Endothelial cell (in vitro differentiated cells): ENCODE results near the gene HES3. TPM values are rescaled to one million over a fixed set of nuclear protein-coding genes. Genes with fewer than 3 reads are reported as not detected.

Experiments used
- DNase-seq: peaks from one replicate; pipeline ENCODE4 v3.0.0; 2021; ENCODE audit warnings: low spot score
- H3K27ac Mint-ChIP-seq: one replicate; pipeline ENCODE4 v1.8.0; 2021; ENCODE audit warnings: mixed read lengths, inconsistent platforms; ENCODE audit not compliant: unreplicated experiment
- H3K27me3 Mint-ChIP-seq: one replicate; pipeline ENCODE4 v1.8.0; 2021; ENCODE audit warnings: mild to moderate bottlenecking, moderate library complexity, mixed read lengths, inconsistent platforms; ENCODE audit not compliant: unreplicated experiment
- H3K36me3 Mint-ChIP-seq: one replicate; pipeline ENCODE4 v1.8.0; 2021; ENCODE audit warnings: mild to moderate bottlenecking, low read depth, mixed read lengths, inconsistent platforms; ENCODE audit not compliant: unreplicated experiment
- H3K4me1 Mint-ChIP-seq: one replicate; pipeline ENCODE4 v1.8.0; 2021; ENCODE audit warnings: mild to moderate bottlenecking, mixed read lengths, inconsistent platforms; ENCODE audit not compliant: unreplicated experiment
- H3K4me3 Mint-ChIP-seq: one replicate; pipeline ENCODE4 v1.8.0; 2021; ENCODE audit warnings: mild to moderate bottlenecking, mixed read lengths, inconsistent platforms; ENCODE audit not compliant: unreplicated experiment
- H3K9me3 Mint-ChIP-seq: one replicate; pipeline ENCODE4 v1.8.0; 2021; ENCODE audit warnings: mixed read lengths, inconsistent platforms; ENCODE audit not compliant: unreplicated experiment
- CTCF ChIP-seq: fragments of 200-600 bp; sonication (generic); IDR thresholded peaks from one replicate; pipeline ENCODE4 v1.5.0; 2021; ENCODE audit warnings: antibody characterized with exemption; ENCODE audit not compliant: unreplicated experiment
- long read RNA-seq: library from polyadenylated mRNA; unstranded; transcript quantifications from one replicate; pipeline ENCODE4 v2.0.0, GENCODE V29; 2020; ENCODE audit not compliant: unreplicated experiment
- total RNA-seq: library from RNA; stranded (reverse); fragmentation: NEBNext Ultra II Directional; extraction: Animal tissue kit (Norgen Biotek cat#: 25700); gene quantifications from one replicate; pipeline ENCODE4 v1.2.1, GENCODE V29; 2021; ENCODE audit not compliant: unreplicated experiment

Gene HES3
- total RNA-seq = not detected
- long read RNA-seq = 0 reads

- Mint-ChIP-seq H3K27me3 (peaks cover 26% of the 10 kb centered on the region), H3K4me3 (no peak within 1 kb of the TSS), H3K4me1 (peaks cover 12% of the 10 kb centered on the region), H3K36me3 (no peaks in the 10 kb centered on the region), H3K9me3 (no peaks in the 10 kb centered on the region), H3K27ac (no peak within 1 kb of the TSS)
- TF ChIP-seq CTCF = no peak
- no peak for DNase-seq
These were observed at the start of gene HES3 for GRCh38 chr1:6243993-6244392. Gene HES3, plus strand, starts transcription at chr1:6244179. Its CDS starts 187 bp downstream, at chr1:6244366.

- Mint-ChIP-seq H3K27me3 (peaks cover 3% of the 10 kb centered on the region), H3K36me3 (peaks cover 15% of the 10 kb centered on the region), H3K27ac (peak overlapping the region; percentile 89), H3K4me3 (peak overlapping the region; percentile 94), H3K4me1 (peaks cover 25% of the 10 kb centered on the region), H3K9me3 (no peaks in the 10 kb centered on the region)
- no peak for TF ChIP-seq CTCF
- no peak for DNase-seq
These were observed 46.1 kb upstream of the HES3 start for GRCh38 chr1:6197746-6198427.

GRCh38 chr1:6198646-6199297 lies 45.2 kb upstream of the HES3 start:
- Mint-ChIP-seq H3K4me3 (peak overlapping the region; percentile 94), H3K36me3 (peaks cover 13% of the 10 kb centered on the region), H3K9me3 (no peaks in the 10 kb centered on the region), H3K27me3 (peaks cover 3% of the 10 kb centered on the region), H3K27ac (peak overlapping the region; percentile 89), H3K4me1 (peaks cover 25% of the 10 kb centered on the region)
- no peak for DNase-seq
- no peak for TF ChIP-seq CTCF

GRCh38 chr1:6199298-6200187 lies 44.4 kb upstream of the HES3 start, which contains the start of gene RPL22:
Gene RPL22, minus strand, starts transcription at chr1:6199595. Its CDS starts 22 bp downstream, at chr1:6199573.
- peak within 1 kb of the TSS; percentile 94 for H3K4me3 Mint-ChIP-seq
- peaks cover 25% of the 10 kb centered on the region for H3K4me1 Mint-ChIP-seq
- H3K36me3 Mint-ChIP-seq = peaks cover 13% of the 10 kb centered on the region
- DNase-seq = peak; percentile 93
- H3K27ac Mint-ChIP-seq = peak within 1 kb of the TSS; percentile 95
- H3K9me3 Mint-ChIP-seq = no peaks in the 10 kb centered on the region
- H3K27me3 Mint-ChIP-seq = peaks cover 3% of the 10 kb centered on the region
- TF ChIP-seq CTCF = no peak
